ENCODE results near the gene ROM1. TPM values are rescaled to one million over a fixed set of nuclear protein-coding genes. Genes with fewer than 3 reads are reported as not detected.

ROM1 gene
- polyA plus RNA-seq, 1 donor (not counting 4 experiments of a cell fraction or from before 2014, with no cell fraction given), result 1.5 TPM

- peaks cover 13 to 14% of the 10 kb centered on the region in 2 experiments for H3K36me3 ChIP-seq (ENCODE audit: control insufficient read depth in 2 of 2, extremely low read depth in 1 of 2, insufficient read depth in 2 of 2, low read length in 2 of 2)
- dilution Hi-C loops (cut with MboI; ENCODE audit: extremely low pct_ligation_motif_present, low sequenced_read_pairs), result no loop called here
- H2AFZ ChIP-seq (ENCODE audit: control insufficient read depth, low read length), result no peak overlapping the region
- no peak overlapping the region for H3K4me3 ChIP-seq (ENCODE audit: control insufficient read depth in 2 of 3, extremely low read depth in 1 of 3, insufficient read depth in 2 of 3, low read depth in 1 of 3, low read length in 3 of 3)
- no peaks in the 10 kb centered on the region for H3K27me3 ChIP-seq (ENCODE audit: control insufficient read depth, extremely low read depth, insufficient read depth, low read length)
- H3K9me3 ChIP-seq (ENCODE audit: control insufficient read depth, low read depth, low read length), result no peaks in the 10 kb centered on the region
- H3K4me2 ChIP-seq (ENCODE audit: control insufficient read depth, extremely low read depth, insufficient read depth, low read depth, low read length), result no peak overlapping the region
- TF ChIP-seq EZH2 (IDR thresholded peaks at IDR 0.05; ENCODE audit: low read length), result no peak
- TF ChIP-seq CTCF (optimal IDR thresholded peaks at IDR 0.05 in 1 of 3, IDR thresholded peaks at IDR 0.05 in 1 of 3, conservative IDR thresholded peaks at IDR 0.05 in 1 of 3; ENCODE audit: extremely low read depth in 1 of 3, insufficient read depth in 2 of 3, low read length in 3 of 3), result no peak
- H3K4me1 ChIP-seq (ENCODE audit: control insufficient read depth, extremely low read depth, insufficient read depth, low read length), result peaks cover 10% of the 10 kb centered on the region
- H4K20me1 ChIP-seq (ENCODE audit: control insufficient read depth, extremely low read depth, insufficient read depth, low read length), result no peaks in the 10 kb centered on the region
- no peak for FAIRE-seq
- no peak overlapping the region for H3K27ac ChIP-seq (ENCODE audit: control insufficient read depth, insufficient read depth, low read length)
- no peak overlapping the region for H3K9ac ChIP-seq (ENCODE audit: control insufficient read depth, extremely low read depth, insufficient read depth, low read length)
- H3K79me2 ChIP-seq (ENCODE audit: control insufficient read depth, insufficient read depth, low read length), result no peaks in the 10 kb centered on the region
- no peaks in the 10 kb centered on the region for H3K9me1 ChIP-seq (ENCODE audit: control insufficient read depth, extremely low read depth, insufficient read depth, low read length)
- no peak for DNase-seq (ENCODE audit: low read depth, low spot score)
Observed at GRCh38 chr11:62608776-62609175, 4.3 kb upstream of the ROM1 start.

GRCh38 chr11:62610403-62610802 lies 2.7 kb upstream of the ROM1 start:
- no peak overlapping the region for H3K4me3 ChIP-seq (ENCODE audit: control insufficient read depth in 2 of 3, extremely low read depth in 1 of 3, insufficient read depth in 2 of 3, low read depth in 1 of 3, low read length in 3 of 3)
- dilution Hi-C loops (cut with MboI; ENCODE audit: extremely low pct_ligation_motif_present, low sequenced_read_pairs), result no loop called here

More at GRCh38 chr11:62610403-62610802, 2.7 kb upstream of the ROM1 start:
- no peaks in the 10 kb centered on the region for H3K9me1 ChIP-seq (ENCODE audit: control insufficient read depth, extremely low read depth, insufficient read depth, low read length)
- no peaks in the 10 kb centered on the region for H3K79me2 ChIP-seq (ENCODE audit: control insufficient read depth, insufficient read depth, low read length)
- TF ChIP-seq CTCF (optimal IDR thresholded peaks at IDR 0.05 in 1 of 3, IDR thresholded peaks at IDR 0.05 in 1 of 3, conservative IDR thresholded peaks at IDR 0.05 in 1 of 3; ENCODE audit: extremely low read depth in 1 of 3, insufficient read depth in 2 of 3, low read length in 3 of 3) (no peak), EZH2 (IDR thresholded peaks at IDR 0.05; ENCODE audit: low read length) (no peak)
- peaks cover 9 to 14% of the 10 kb centered on the region in 2 experiments for H3K36me3 ChIP-seq (ENCODE audit: control insufficient read depth in 2 of 2, extremely low read depth in 1 of 2, insufficient read depth in 2 of 2, low read length in 2 of 2)
- FAIRE-seq (no peak), DNase-seq (ENCODE audit: low read depth, low spot score) (no peak)
- H4K20me1 ChIP-seq (ENCODE audit: control insufficient read depth, extremely low read depth, insufficient read depth, low read length), result no peaks in the 10 kb centered on the region
- H3K9ac ChIP-seq (ENCODE audit: control insufficient read depth, extremely low read depth, insufficient read depth, low read length), result no peak overlapping the region
- no peaks in the 10 kb centered on the region for H3K9me3 ChIP-seq (ENCODE audit: control insufficient read depth, low read depth, low read length)
- no peak overlapping the region for H3K4me2 ChIP-seq (ENCODE audit: control insufficient read depth, extremely low read depth, insufficient read depth, low read depth, low read length)
- no peak overlapping the region for H2AFZ ChIP-seq (ENCODE audit: control insufficient read depth, low read length)
- H3K4me1 ChIP-seq (ENCODE audit: control insufficient read depth, extremely low read depth, insufficient read depth, low read length), result peaks cover 20% of the 10 kb centered on the region
- H3K27me3 ChIP-seq (ENCODE audit: control insufficient read depth, extremely low read depth, insufficient read depth, low read length), result no peaks in the 10 kb centered on the region
- H3K27ac ChIP-seq (ENCODE audit: control insufficient read depth, insufficient read depth, low read length), result no peak overlapping the region

All from keratinocyte (primary cell).